Smooth muscle cell (in vitro differentiated cells): ENCODE measurements around the gene PPIH. TPM values are rescaled to one million over a fixed set of nuclear protein-coding genes. Genes with fewer than 3 reads are reported as not detected.

Experiments
- DNase-seq: peaks from one replicate; lab custom pipeline; 2025; ENCODE audit not compliant: unreplicated experiment; lab: John Stamatoyannopoulos, UW
- H2AFZ ChIP-seq: fragments of 200-600 bp; sonication (generic); 2 replicates; pipeline ENCODE4 v1.6.0; 2016; ENCODE audit warnings: antibody characterized with exemption, low read depth, mild to moderate bottlenecking
- H3F3A ChIP-seq: fragments of 200-600 bp; sonication (generic); 2 replicates; pipeline ENCODE4 v1.6.0; 2017; ENCODE audit warnings: antibody characterized with exemption, low read depth
- H3K27ac ChIP-seq: fragments of 200-600 bp; sonication (generic); 2 replicates; pipeline ENCODE4 v1.5.1; 2016; ENCODE audit warnings: low read depth, mild to moderate bottlenecking
- H3K27me3 ChIP-seq: fragments of 200-600 bp; sonication (generic); 2 replicates; pipeline ENCODE4 v1.6.1; 2016; ENCODE audit warnings: low read depth, mild to moderate bottlenecking
- H3K36me3 ChIP-seq: fragments of 200-600 bp; sonication (generic); 2 replicates; pipeline ENCODE4 v1.5.1; 2016; ENCODE audit warnings: low read depth
- H3K4me1 ChIP-seq: fragments of 200-600 bp; sonication (generic); 2 replicates; pipeline ENCODE4 v1.5.1; 2016; ENCODE audit warnings: low read depth
- H3K4me2 ChIP-seq: fragments of 200-600 bp; sonication (generic); 2 replicates; pipeline ENCODE4 v1.6.0; 2016; ENCODE audit warnings: mild to moderate bottlenecking
- H3K4me3 ChIP-seq: fragments of 200-600 bp; sonication (generic); 2 replicates; pipeline ENCODE4 v1.5.1; 2016; ENCODE audit warnings: mild to moderate bottlenecking
- H3K79me2 ChIP-seq: fragments of 200-600 bp; sonication (generic); 2 replicates; pipeline ENCODE4 v1.6.0; 2016; ENCODE audit warnings: low read depth, mild to moderate bottlenecking
- H3K9ac ChIP-seq: fragments of 200-600 bp; sonication (generic); 2 replicates; pipeline ENCODE4 v1.6.0; 2016; ENCODE audit warnings: low read depth
- H3K9me3 ChIP-seq: fragments of 200-600 bp; sonication (generic); replicated peaks from 2 replicates; pipeline ENCODE4 v1.5.1; 2016; ENCODE audit warnings: low read depth
- H4K20me1 ChIP-seq: fragments of 200-600 bp; sonication (generic); 2 replicates; pipeline ENCODE4 v1.6.0; 2016; ENCODE audit warnings: low read depth
- CTCF ChIP-seq: fragments of 200-600 bp; sonication (generic); IDR thresholded peaks from 2 replicates; pipeline ENCODE4 v1.5.1; 2017; ENCODE audit warnings: borderline replicate concordance, mild to moderate bottlenecking, antibody characterized with exemption; ENCODE audit not compliant: insufficient read depth, poor library complexity, severe bottlenecking
- WGBS: methylation state at CpG from one replicate; pipeline ENCODE4 v1.1.7; 2016; ENCODE audit warnings: low lambda C conversion rate; 5-methylcytosine and 5-hydroxymethylcytosine counted together
- polyA plus RNA-seq: library from polyadenylated mRNA; unstranded; fragments of >200 nt; fragmentation: Nextera tagmentation; extraction: Ambion mirVana; gene quantifications from 2 replicates; pipeline ENCODE4 v1.2.1, GENCODE V29; 2016
- total RNA-seq: library from RNA; depleted of rRNA; stranded (reverse); fragments of >200 nt; gene quantifications from 2 replicates; pipeline ENCODE4 v1.2.3, GENCODE V29; 2014

Gene PPIH
- total RNA-seq, result 42.2 and 42.9 TPM in 2 replicates
- 38.5 and 46.9 TPM in 2 replicates for polyA plus RNA-seq

- 1% methylated on average over 53 of the region's 53 CpGs for WGBS
- H3K27me3 ChIP-seq, result peaks cover 9% of the 10 kb centered on the region
Observed at GRCh38 chr1:42657981-42658876, at the start of gene PPIH. PPIH (plus strand) TSS chr1:42658423; CDS start chr1:42658447, 24 bp downstream.

DNA sequence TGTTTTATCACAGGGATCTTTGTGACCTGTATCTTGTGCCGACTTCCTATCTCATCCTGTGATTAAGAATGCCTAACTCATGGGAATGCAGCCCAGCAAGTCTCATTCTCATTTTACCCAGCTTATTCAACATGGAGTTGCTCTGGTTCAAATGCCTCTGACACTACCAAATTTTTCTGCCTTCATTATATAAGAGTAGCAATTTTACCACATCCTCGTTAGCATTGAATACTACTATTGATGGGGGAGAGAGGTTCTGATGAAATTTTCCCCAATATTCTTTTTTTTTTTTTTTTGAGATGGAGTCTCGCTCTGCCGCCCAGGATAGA lies 44.5 kb upstream of the PPIH start:
- no peak for DNase-seq
- Histone ChIP-seq H3K4me1 (no peaks in the 10 kb centered on the region), H3K4me3 (no peak overlapping the region), H3K9me3 (no peaks in the 10 kb centered on the region), H3F3A (no peaks in the 10 kb centered on the region), H3K27me3 (no peaks in the 10 kb centered on the region), H4K20me1 (no peaks in the 10 kb centered on the region), H3K4me2 (no peak overlapping the region), H2AFZ (no peak overlapping the region), H3K9ac (no peak overlapping the region), H3K79me2 (no peaks in the 10 kb centered on the region), H3K36me3 (no peaks in the 10 kb centered on the region), H3K27ac (no peak overlapping the region)
- no peak for TF ChIP-seq CTCF
- WGBS, result 90% methylated on average over 4 of the region's 4 CpGs

More at GRCh38 chr1:42657981-42658876, at the start of gene PPIH:
- Histone ChIP-seq H3K79me2 (peaks cover 17% of the 10 kb centered on the region), H3K9ac (peak within 1 kb of the TSS; percentile 80), H3K4me1 (peaks cover 15% of the 10 kb centered on the region), H2AFZ (peak within 1 kb of the TSS; percentile 95), H3K36me3 (no peaks in the 10 kb centered on the region), H3K9me3 (no peaks in the 10 kb centered on the region), H3K4me2 (peak within 1 kb of the TSS; percentile 90), H3F3A (peaks cover 8% of the 10 kb centered on the region), H4K20me1 (no peaks in the 10 kb centered on the region), H3K4me3 (peak within 1 kb of the TSS; percentile 81), H3K27ac (peak within 1 kb of the TSS; percentile 71)
- DNase-seq, result peak; percentile 75
- TF ChIP-seq CTCF, result peak; percentile 4

GRCh38 chr1:42618866-42619265 lies 39.4 kb upstream of the PPIH start:
- no peak overlapping the region for H3K9ac ChIP-seq
- no peak overlapping the region for H3K4me3 ChIP-seq
- DNase-seq, result no peak
- H4K20me1 ChIP-seq, result no peaks in the 10 kb centered on the region
- H3K9me3 ChIP-seq, result no peaks in the 10 kb centered on the region
- H3K36me3 ChIP-seq, result no peaks in the 10 kb centered on the region
- no peak overlapping the region for H2AFZ ChIP-seq
- no peak overlapping the region for H3K27ac ChIP-seq
- whole genome bisulfite sequencing, result 85% methylated on average over 2 of the region's 2 CpGs
- H3K4me2 ChIP-seq, result no peak overlapping the region
- no peaks in the 10 kb centered on the region for H3K79me2 ChIP-seq
- peaks cover 3% of the 10 kb centered on the region for H3K27me3 ChIP-seq
- no peaks in the 10 kb centered on the region for H3F3A ChIP-seq
- H3K4me1 ChIP-seq, result no peaks in the 10 kb centered on the region
- no peak for TF ChIP-seq CTCF
